GM18868 (cell line): ENCODE results near the gene PBX4.
A peak's percentile ranks its signal among the peaks of the same experiment; 100 is the strongest.

Experiments
- ATAC-seq: cut with Tn5 transposase; IDR thresholded peaks from one replicate; pipeline ENCODE4 v1.9.1; 2021; ENCODE audit warnings: mild to moderate bottlenecking, moderate library complexity; ENCODE audit not compliant: unreplicated experiment

Gene PBX4

DNA sequence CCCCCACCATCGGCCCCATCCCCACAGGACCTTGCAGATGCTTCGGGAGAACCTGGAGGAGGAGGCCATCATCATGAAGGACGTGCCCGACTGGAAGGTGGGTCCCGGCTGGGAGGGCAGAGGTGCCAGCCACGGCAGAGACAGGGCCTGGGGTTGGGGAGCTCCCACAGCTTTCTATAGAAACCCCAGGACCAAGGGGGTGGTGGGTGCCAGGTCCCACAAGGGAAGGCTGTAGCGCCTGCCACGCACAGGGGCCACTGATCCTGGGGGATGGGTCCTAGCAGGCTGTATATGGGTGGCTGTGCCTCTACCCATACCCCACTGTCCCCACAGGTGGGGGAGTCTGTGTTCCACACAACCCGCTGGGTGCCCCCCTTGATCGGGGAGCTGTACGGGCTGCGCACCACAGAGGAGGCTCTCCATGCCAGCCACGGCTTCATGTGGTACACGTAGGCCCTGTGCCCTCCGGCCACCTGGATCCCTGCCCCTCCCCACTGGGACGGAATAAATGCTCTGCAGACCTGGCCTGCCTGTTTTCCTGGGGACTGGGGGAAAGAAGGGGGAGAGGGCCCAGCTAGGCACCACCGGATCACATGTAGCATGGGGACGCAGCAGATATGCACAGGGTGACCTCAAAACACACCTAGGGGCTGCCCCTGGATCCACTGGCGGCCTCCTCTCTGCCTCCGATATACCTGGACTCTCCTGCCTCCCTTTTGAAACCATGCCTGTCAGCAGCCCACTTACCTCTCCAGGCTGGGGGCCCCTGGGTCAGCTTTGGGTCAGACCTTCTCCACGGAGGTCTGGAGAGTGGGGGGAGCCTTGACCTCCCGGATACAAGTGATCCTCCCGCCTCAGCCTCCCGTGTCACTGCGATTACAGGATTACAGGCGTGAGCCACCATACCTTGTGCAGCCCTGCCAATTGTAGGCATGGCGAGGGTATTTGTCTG is 90.5 kb downstream of the PBX4 start:
- no peak for ATAC-seq

DNA sequence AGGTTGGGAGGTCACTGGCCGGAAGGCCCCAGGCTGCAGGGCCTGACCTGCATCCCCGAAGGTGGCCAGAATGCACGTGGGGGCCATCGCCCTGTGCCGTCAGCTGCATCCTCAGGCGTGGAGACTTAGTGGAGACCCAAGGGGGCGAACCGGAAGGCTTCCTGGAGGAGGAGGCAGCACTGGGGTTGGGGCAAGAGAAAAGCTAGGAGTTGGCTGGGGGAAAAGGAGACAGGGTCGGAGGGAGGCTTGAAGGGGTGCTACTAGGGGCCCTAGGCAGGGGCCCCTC is 91.2 kb downstream of the PBX4 start:
- ATAC-seq: no peak

DNA sequence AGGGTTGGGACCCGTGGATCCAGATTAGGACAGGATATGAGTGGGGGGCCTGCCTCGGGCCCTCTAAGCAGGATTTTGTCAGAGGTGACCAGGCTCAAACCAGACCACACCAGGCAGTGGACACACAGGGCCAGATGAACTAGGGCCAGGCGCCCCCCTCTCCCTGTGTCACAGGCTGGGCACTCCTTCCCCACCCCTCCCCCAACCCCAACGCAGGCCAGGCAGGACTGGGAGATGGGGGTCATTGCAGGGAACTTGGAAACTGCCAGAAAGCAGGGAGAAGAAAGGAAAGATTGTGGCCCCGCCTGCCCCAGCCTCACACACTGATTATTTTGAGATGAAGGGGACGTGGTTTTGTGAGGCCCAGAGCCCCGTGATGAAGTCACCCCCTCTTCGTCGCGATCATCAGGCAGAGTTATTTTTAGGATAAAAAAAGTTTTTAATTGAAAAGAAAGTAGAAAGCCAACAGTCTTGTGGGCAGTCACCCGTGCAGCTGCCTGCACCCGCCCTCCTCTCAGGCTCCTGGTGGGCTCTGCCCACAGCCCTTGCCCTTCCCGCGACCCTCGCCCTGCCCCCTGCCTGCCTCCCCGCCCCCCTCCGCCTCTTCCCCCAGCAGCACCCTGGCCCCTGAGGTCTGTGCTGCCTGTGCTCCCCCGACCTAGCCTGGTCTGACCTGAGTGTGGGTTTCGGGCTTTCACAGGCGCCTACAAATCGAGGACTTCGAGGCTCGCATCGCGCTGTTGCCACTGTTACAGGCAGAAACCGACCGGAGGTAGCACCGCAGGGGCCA is 91.7 kb downstream of the PBX4 start:
- ATAC-seq: no peak

GRCh38 chr19:19525611-19526380 is 92.7 kb downstream of the PBX4 start:
- ATAC-seq: no peak

- ATAC-seq: no peak
Observed at GRCh38 chr19:19524053-19524452, 94.4 kb downstream of the PBX4 start.

GRCh38 chr19:19523177-19523576 is 95.3 kb downstream of the PBX4 start:
- ATAC-seq: no peak

DNA sequence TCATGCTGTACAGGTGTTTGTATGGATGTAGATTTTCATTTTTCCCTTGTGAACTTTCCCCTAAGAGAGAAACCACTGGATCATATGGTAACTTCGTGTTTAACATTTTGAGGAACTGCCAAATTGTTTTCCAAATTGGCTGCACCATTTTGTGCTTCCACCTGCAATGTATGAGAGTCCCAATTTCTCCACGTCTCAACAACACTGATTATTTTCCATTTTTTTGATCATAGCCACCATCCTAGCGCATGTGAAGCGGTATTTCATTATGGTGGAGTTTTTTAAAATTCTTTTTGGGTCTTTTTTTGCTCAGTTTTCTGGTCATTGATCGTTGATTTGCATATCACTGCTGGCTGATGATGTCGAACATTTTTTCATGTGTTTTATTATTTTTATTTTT is 97.5 kb downstream of the PBX4 start:
- no peak for ATAC-seq

GRCh38 chr19:19517235-19517619 is 101.3 kb downstream of the PBX4 start:
- no peak for ATAC-seq

- peak; percentile 93 for ATAC-seq
Observed at GRCh38 chr19:19515642-19516519, 102.6 kb downstream of the PBX4 start, which contains the start of gene NDUFA13. TSS of gene NDUFA13 (plus strand) at chr19:19516225. CDS start at chr19:19516239, 14 bp downstream.

DNA sequence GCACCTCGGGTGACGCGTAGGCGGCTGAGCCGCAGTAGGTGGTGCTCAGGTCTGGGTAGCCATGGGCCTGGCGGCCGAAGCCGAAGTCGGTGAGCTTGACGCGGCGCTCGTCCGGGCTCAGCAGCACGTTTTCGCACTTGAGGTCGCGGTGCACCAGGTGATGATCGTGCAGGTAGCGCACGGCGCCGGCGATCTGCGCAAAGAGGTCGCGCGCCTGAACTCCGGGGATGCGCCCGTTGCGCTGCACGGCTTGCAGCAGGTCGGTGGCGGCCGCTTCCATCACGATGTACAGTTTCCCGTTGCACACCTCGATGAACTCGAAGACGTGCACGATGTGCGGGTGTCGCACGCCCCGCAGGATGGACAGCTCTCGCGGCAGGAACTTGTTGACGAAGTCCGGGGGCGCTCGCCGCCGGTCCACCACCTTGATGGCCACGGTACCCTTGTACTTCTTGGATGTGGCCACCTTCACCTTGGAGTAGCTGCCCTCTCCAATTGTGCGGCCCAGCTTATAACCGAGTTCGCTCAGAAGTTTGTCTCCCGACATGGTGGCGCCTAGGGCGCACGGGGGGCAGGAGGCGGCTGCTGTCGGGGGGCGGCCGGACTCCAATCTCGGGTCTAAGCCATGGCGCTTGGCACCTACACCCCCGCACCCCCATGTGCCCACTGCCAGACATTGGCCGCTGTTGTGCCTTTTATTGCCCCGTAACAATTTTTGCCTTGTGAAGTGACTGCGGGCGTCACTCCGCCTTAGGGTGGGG is 103.4 kb downstream of the PBX4 start, which contains the start of gene TSSK6:
TSSK6 (minus strand) TSS at position 668 of the 761 bp plus-strand sequence; CDS start at position 547, 121 bp downstream.
- ATAC-seq: no peak

- ATAC-seq: no peak
Observed at GRCh38 chr19:19514215-19514657, 104.3 kb downstream of the PBX4 start.

- ATAC-seq: no peak
Observed at GRCh38 chr19:19513682-19514081, 104.8 kb downstream of the PBX4 start.
